Spinal cord (tissue), 4 donors: Measurements from ENCODE around the gene MARVELD1. TPM values are rescaled to one million over a fixed set of nuclear protein-coding genes. Genes with fewer than 3 reads are reported as not detected.

Experiments
- polyA plus RNA-seq, 2 donors: library from polyadenylated mRNA; unstranded; fragments of 120-200 nt; gene quantifications; one replicate each; pipeline ENCODE4 v1.2.1, GENCODE V29; 2013; ENCODE audit not compliant: insufficient read length in 2 of 2
- total RNA-seq, 2 donors: library from RNA; depleted of rRNA in 1 of 2; stranded (reverse); fragments of 120-200 nt in 1 of 2; fragments of >200 nt in 1 of 2; gene quantifications; one replicate each; pipeline versions ENCODE4 v1.2.3 to v1.2.4, GENCODE V29; 2013 to 2014

Gene MARVELD1
- total and polyA plus RNA-seq, 4 donors: 11.7 to 31.5 (median 19.9) TPM

Other genes with a start within 250 kb of the MARVELD1 start
- 10 to 100 TPM; 63.6 to 68.9 TPM for gene MMS19, start 215.3 kb upstream of the MARVELD1 start, total RNA-seq
- gene MMS19, start 215.3 kb upstream of the MARVELD1 start, polyA plus RNA-seq: 10 to 100 TPM; 68.9 to 84.3 TPM
- gene UBTD1, start 214.8 kb upstream of the MARVELD1 start, total RNA-seq: 10 to 100 TPM in 1 of 2 donors, 1 to 10 TPM in 1; 4.6 to 11.3 TPM
- gene UBTD1, start 214.8 kb upstream of the MARVELD1 start, polyA plus RNA-seq: 10 to 100 TPM; 15.3 to 16.4 TPM
- gene ANKRD2, start 141.0 kb upstream of the MARVELD1 start, total RNA-seq: under 1 TPM; 0.44 to 0.89 TPM
- gene ANKRD2, start 141.0 kb upstream of the MARVELD1 start, polyA plus RNA-seq: 1 to 10 TPM in 1 of 2 donors, under 1 TPM in 1; 0.71 to 1.4 TPM
- 1 to 10 TPM; 3.1 to 4.0 TPM for gene HOGA1, start 129.3 kb upstream of the MARVELD1 start, total RNA-seq
- 1 to 10 TPM; 2.6 to 4.0 TPM for gene HOGA1, start 129.3 kb upstream of the MARVELD1 start, polyA plus RNA-seq
- under 1 TPM in 1 of 2 donors, not detected in 1; 0.50 TPM for gene C10orf62, start 124.0 kb upstream of the MARVELD1 start, total RNA-seq
- gene C10orf62, start 124.0 kb upstream of the MARVELD1 start, polyA plus RNA-seq: under 1 TPM in 1 of 2 donors, not detected in 1; 0.26 TPM
- 10 to 100 TPM; 19.2 to 27.8 TPM for gene MORN4, start 80.2 kb upstream of the MARVELD1 start, total RNA-seq
- gene MORN4, start 80.2 kb upstream of the MARVELD1 start, polyA plus RNA-seq: 10 to 100 TPM; 44.0 to 45.7 TPM
- 10 to 100 TPM; 17.1 to 17.7 TPM for gene PI4K2A, start 73.1 kb upstream of the MARVELD1 start, total RNA-seq
- 10 to 100 TPM; 20.4 to 21.2 TPM for gene PI4K2A, start 73.1 kb upstream of the MARVELD1 start, polyA plus RNA-seq
- 10 to 100 TPM; 11.6 to 18.7 TPM for gene AVPI1, start 26.5 kb upstream of the MARVELD1 start, total RNA-seq
- 10 to 100 TPM in 1 of 2 donors, 1 to 10 TPM in 1; 8.2 to 15.2 TPM for gene AVPI1, start 26.5 kb upstream of the MARVELD1 start, polyA plus RNA-seq
- 10 to 100 TPM; 28.9 to 33.5 TPM for gene ZFYVE27, start 23.4 kb downstream of the MARVELD1 start, total RNA-seq
- gene ZFYVE27, start 23.4 kb downstream of the MARVELD1 start, polyA plus RNA-seq: 10 to 100 TPM; 42.7 to 56.0 TPM
- 1 to 10 TPM; 6.7 to 9.6 TPM for gene SFRP5, start 58.3 kb downstream of the MARVELD1 start, total RNA-seq
- 1 to 10 TPM; 4.1 to 4.3 TPM for gene SFRP5, start 58.3 kb downstream of the MARVELD1 start, polyA plus RNA-seq
- gene GOLGA7B, start 136.1 kb downstream of the MARVELD1 start, total RNA-seq: 10 to 100 TPM in 1 of 2 donors, 1 to 10 TPM in 1; 5.8 to 10.8 TPM
- gene GOLGA7B, start 136.1 kb downstream of the MARVELD1 start, polyA plus RNA-seq: 10 to 100 TPM; 40.0 to 42.7 TPM